Vagina (tissue), 2 donors: ENCODE measurements around the gene PCAT7. TPM values are rescaled to one million over a fixed set of nuclear protein-coding genes. Genes with fewer than 3 reads are reported as not detected.
"Not testable (repeated sequence)": the region's sequence is repeated elsewhere in the genome, so short reads cannot be mapped to it uniquely, and the experiment has no call there.

ENCODE experiments used
- DNase-seq, 2 donors: peaks; one replicate each; pipeline ENCODE4 v3.0.0-alpha.2; 2017; ENCODE audit errors: extremely low spot score in 2 of 2
- H3K27ac ChIP-seq: fragments of 200-600 bp; sonication (generic); one replicate; pipeline ENCODE4 v1.5.1; 2019
- H3K27me3 ChIP-seq: fragments of 200-600 bp; sonication (generic); one replicate; pipeline ENCODE4 v1.5.1; 2019
- H3K36me3 ChIP-seq, 2 donors: fragments of 200-600 bp; sonication (generic); one replicate each; pipeline ENCODE4 v1.5.1; 2017 to 2019
- H3K4me1 ChIP-seq: fragments of 200-600 bp; sonication (generic); one replicate; pipeline ENCODE4 v1.5.1; 2019
- H3K4me3 ChIP-seq, 2 donors: fragments of 200-600 bp; sonication (generic); 1 replicate in 1 of 2; 2 replicates in 1 of 2; pipeline ENCODE4 v1.5.1; 2016 to 2019
- H3K9me3 ChIP-seq: fragments of 200-600 bp; sonication (generic); one replicate; pipeline ENCODE4 v1.5.1; 2019
- POLR2A ChIP-seq, 2 donors: fragments of 450-650 bp; IDR thresholded peaks; one replicate each; pipeline ENCODE4 v1.6.1; 2017; ENCODE audit warnings: antibody characterized with exemption in 2 of 2, mild to moderate bottlenecking in 2 of 2, moderate library complexity in 2 of 2
- POLR2AphosphoS5 ChIP-seq, 2 donors: sonication (generic); formaldehyde crosslinking; IDR thresholded peaks; one replicate each; pipeline ENCODE4 v1.9.0; 2017; ENCODE audit warnings: antibody characterized with exemption in 2 of 2, mild to moderate bottlenecking in 2 of 2, low read depth in 1 of 2; ENCODE audit not compliant: insufficient read depth in 1 of 2
- intact Hi-C: fragments of 100-400 bp; cut with DNase I; formaldehyde crosslinking; loops from one replicate; pipeline ENCODE4 v1.15.1; 2023
- total RNA-seq: library from RNA; depleted of rRNA; stranded (reverse); fragments of >200 nt; gene quantifications from one replicate; pipeline ENCODE4 v1.2.3, GENCODE V29; 2016
- TF ChIP-seq, protein P1 (sequence below), 3 experiments: fragments of 450-650 bp in 2 of 3; fragments of 200-600 bp in 1 of 3; sonication (generic) in 1 of 3; IDR thresholded peaks; one replicate each; pipeline ENCODE4 v1.5.1; 2017 to 2019; ENCODE audit warnings: antibody characterized with exemption in 3 of 3, mild to moderate bottlenecking in 2 of 3, moderate library complexity in 2 of 3

PCAT7 gene
- total RNA-seq, 1 donor from 2014 or later = not detected

DNA sequence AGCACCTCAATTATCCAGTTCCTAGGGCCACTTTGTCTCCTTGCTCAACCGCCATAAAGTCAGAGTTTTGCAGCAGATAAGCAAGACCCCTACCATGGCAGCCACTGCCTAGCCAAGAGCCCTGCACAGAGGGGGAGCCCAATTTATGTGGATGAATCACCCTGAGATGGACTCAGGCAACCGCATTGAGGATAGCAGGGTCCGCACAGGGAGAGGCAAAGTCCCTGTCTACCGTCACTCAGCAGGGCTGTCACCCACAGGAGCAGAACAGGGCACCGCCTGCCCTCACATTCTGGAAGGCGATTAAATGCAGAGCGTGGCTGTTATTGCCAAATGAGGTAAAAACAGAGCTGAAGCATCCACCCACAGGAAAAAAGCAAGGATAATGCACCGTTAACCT lies 37.0 kb downstream of the PCAT7 start:
- no peaks in the 10 kb centered on the region for H3K27me3 ChIP-seq
- intact Hi-C loops = no loop called here
- no peak overlapping the region for H3K4me3 ChIP-seq
- H3K27ac ChIP-seq = no peak overlapping the region
- TF ChIP-seq, protein P1, sequence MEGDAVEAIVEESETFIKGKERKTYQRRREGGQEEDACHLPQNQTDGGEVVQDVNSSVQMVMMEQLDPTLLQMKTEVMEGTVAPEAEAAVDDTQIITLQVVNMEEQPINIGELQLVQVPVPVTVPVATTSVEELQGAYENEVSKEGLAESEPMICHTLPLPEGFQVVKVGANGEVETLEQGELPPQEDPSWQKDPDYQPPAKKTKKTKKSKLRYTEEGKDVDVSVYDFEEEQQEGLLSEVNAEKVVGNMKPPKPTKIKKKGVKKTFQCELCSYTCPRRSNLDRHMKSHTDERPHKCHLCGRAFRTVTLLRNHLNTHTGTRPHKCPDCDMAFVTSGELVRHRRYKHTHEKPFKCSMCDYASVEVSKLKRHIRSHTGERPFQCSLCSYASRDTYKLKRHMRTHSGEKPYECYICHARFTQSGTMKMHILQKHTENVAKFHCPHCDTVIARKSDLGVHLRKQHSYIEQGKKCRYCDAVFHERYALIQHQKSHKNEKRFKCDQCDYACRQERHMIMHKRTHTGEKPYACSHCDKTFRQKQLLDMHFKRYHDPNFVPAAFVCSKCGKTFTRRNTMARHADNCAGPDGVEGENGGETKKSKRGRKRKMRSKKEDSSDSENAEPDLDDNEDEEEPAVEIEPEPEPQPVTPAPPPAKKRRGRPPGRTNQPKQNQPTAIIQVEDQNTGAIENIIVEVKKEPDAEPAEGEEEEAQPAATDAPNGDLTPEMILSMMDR (IDR thresholded peaks at IDR 0.05) = no peak
- no peak for TF ChIP-seq POLR2AphosphoS5 (IDR thresholded peaks at IDR 0.05; ENCODE audit: insufficient read depth in 1 of 2, low read depth in 1 of 2)
- TF ChIP-seq POLR2A (IDR thresholded peaks at IDR 0.05) = no peak
- no peak for DNase-seq
- H3K4me1 ChIP-seq = no peaks in the 10 kb centered on the region
- H3K36me3 ChIP-seq = no peaks in the 10 kb centered on the region
- no peaks in the 10 kb centered on the region for H3K9me3 ChIP-seq

DNA sequence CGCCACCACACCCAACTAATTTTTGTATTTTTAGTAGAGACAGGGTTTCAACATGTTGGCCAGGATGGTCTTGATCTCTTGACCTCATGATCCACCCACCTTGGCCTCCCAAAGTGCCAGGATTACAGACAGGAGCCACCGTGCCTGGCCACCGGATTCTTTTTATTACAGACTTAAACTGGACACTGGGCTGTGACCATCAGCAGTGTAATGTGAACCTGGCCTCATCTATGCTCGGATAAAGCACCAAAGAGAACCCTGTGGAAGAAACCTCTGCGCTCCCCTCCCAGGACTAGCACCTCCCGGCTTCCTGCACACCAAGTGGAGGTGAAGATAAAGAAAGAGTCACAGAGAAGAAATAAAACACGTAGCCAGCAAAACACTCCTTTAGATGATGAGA lies 37.8 kb downstream of the PCAT7 start:
- intact Hi-C loops, H3K27ac ChIP-seq, H3K4me1 ChIP-seq: not testable (repeated sequence)

DNA sequence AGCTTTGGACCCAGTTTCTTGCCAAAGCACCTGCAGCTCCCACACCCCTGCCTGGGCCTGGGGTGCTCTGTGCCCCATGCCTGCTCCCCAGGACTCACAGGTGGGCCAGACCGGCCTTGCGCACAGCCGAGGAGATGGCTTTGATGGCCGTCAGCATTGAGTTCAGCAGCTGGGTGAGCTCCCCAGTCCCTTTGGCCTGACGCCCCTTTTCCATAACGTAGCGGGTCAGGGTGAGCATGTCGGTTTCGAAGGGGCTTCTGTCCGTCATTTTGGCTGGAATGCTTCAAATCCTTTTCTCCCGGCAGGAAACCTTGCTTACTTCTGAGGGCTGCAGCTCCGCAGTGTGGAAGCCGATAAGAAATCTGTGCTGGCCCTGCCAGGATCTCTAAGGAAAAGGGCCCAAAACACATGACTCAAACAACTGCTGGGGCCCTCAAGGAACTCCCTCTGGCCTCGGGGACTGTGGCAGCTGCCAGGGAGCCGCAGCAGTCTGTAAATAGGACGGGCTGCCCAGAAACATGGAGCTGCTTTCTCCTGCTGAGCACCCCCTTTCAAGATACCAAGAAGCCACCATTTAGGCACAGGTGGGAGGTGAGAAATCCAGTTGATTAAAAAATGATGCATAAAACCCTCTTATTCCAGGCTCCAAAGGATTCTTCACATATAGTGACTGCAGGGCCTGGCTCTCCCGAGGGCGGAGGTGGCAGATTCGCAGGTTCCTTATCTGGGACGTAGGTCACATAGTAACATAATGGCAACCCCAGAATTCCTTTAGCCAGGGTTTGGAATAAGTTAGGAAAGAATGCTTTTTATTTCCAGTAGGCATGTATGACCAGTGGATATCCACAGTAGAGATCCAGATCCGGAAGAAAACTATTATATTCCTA lies 38.8 kb downstream of the PCAT7 start, which contains the start of gene FBP2:
TSS of gene FBP2 (minus strand) at position 366 of the 887 bp plus-strand sequence. CDS start at position 268, 98 bp downstream.
- intact Hi-C loops = no loop called here
- no peak within 1 kb of the TSS for H3K27ac ChIP-seq
- no peak for DNase-seq
- no peaks in the 10 kb centered on the region for H3K36me3 ChIP-seq
- TF ChIP-seq POLR2A (IDR thresholded peaks at IDR 0.05) = no peak
- TF ChIP-seq, protein P1 (IDR thresholded peaks at IDR 0.05) = no peak
- no peak for TF ChIP-seq POLR2AphosphoS5 (IDR thresholded peaks at IDR 0.05; ENCODE audit: insufficient read depth in 1 of 2, low read depth in 1 of 2)
- no peaks in the 10 kb centered on the region for H3K27me3 ChIP-seq
- no peak within 1 kb of the TSS for H3K4me3 ChIP-seq
- no peaks in the 10 kb centered on the region for H3K4me1 ChIP-seq
- no peaks in the 10 kb centered on the region for H3K9me3 ChIP-seq

More for the DNA sequence above, 37.8 kb downstream of the PCAT7 start:
- H3K36me3 ChIP-seq, H3K9me3 ChIP-seq, H3K4me3 ChIP-seq, DNase-seq, H3K27me3 ChIP-seq: not testable (repeated sequence)

- H3K27ac ChIP-seq = no peak overlapping the region
- no peak for DNase-seq
- H3K36me3 ChIP-seq = no peaks in the 10 kb centered on the region
- no peaks in the 10 kb centered on the region for H3K4me1 ChIP-seq
- H3K4me3 ChIP-seq = no peak overlapping the region
- H3K27me3 ChIP-seq = no peaks in the 10 kb centered on the region
- TF ChIP-seq POLR2A (IDR thresholded peaks at IDR 0.05) (no peak), POLR2AphosphoS5 (IDR thresholded peaks at IDR 0.05; ENCODE audit: insufficient read depth in 1 of 2, low read depth in 1 of 2) (no peak)
- TF ChIP-seq, protein P1 (IDR thresholded peaks at IDR 0.05) = no peak
- no peaks in the 10 kb centered on the region for H3K9me3 ChIP-seq
- intact Hi-C loops = no loop called here
These were observed 44.2 kb downstream of the PCAT7 start for GRCh38 chr9:94599102-94599501.

GRCh38 chr9:94600258-94600657 lies 45.4 kb downstream of the PCAT7 start:
- TF ChIP-seq POLR2A (IDR thresholded peaks at IDR 0.05) = no peak
- TF ChIP-seq POLR2AphosphoS5 (IDR thresholded peaks at IDR 0.05; ENCODE audit: insufficient read depth in 1 of 2, low read depth in 1 of 2) = no peak
- TF ChIP-seq, protein P1 (IDR thresholded peaks at IDR 0.05) = no peak

More at GRCh38 chr9:94600258-94600657, 45.4 kb downstream of the PCAT7 start:
- Histone ChIP-seq H3K27me3 (no peaks in the 10 kb centered on the region), H3K36me3 (no peaks in the 10 kb centered on the region), H3K4me1 (no peaks in the 10 kb centered on the region), H3K9me3 (no peaks in the 10 kb centered on the region), H3K4me3 (no peak overlapping the region), H3K27ac (no peak overlapping the region)
- no peak for DNase-seq
- intact Hi-C loops = no loop called here
